ENCODE results near the gene CAPZB. TPM values are rescaled to one million over a fixed set of nuclear protein-coding genes. Genes with fewer than 3 reads are reported as not detected.
A peak's percentile ranks its signal among the peaks of the same experiment; 100 is the strongest.

CAPZB gene
- total RNA-seq, 6 experiments from 2014 or later: 565 to 646 (median 603) TPM

DNA sequence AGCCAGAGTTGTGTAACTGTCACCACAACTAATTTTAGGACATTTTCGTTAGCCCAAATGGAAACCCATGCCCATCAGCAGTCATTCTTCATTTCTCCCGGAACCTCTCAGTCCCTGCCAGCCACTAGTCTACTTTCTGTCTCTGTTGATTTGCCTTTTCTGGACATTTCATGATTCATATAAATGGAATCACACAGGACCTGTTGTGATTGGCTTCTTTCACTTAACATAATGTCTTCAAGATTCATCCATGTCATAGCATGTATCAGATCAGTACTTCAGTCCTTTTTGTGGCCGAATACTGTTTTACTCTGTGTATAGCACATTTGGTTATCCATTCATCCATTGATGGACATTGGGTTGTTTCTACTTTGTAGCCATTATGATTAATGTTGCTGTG is 166.1 kb downstream of the CAPZB start:
- H3K27me3 Mint-ChIP-seq (ENCODE audit: insufficient read depth): peaks cover 11% of the 10 kb centered on the region
- TF ChIP-seq, protein P1, sequence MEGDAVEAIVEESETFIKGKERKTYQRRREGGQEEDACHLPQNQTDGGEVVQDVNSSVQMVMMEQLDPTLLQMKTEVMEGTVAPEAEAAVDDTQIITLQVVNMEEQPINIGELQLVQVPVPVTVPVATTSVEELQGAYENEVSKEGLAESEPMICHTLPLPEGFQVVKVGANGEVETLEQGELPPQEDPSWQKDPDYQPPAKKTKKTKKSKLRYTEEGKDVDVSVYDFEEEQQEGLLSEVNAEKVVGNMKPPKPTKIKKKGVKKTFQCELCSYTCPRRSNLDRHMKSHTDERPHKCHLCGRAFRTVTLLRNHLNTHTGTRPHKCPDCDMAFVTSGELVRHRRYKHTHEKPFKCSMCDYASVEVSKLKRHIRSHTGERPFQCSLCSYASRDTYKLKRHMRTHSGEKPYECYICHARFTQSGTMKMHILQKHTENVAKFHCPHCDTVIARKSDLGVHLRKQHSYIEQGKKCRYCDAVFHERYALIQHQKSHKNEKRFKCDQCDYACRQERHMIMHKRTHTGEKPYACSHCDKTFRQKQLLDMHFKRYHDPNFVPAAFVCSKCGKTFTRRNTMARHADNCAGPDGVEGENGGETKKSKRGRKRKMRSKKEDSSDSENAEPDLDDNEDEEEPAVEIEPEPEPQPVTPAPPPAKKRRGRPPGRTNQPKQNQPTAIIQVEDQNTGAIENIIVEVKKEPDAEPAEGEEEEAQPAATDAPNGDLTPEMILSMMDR (IDR thresholded peaks at IDR 0.05): no peak
- no peak for DNase-seq
- H3K4me3 Mint-ChIP-seq: no peak overlapping the region
- H3K4me1 Mint-ChIP-seq (ENCODE audit: low read depth): peaks cover 22% of the 10 kb centered on the region
- no peak overlapping the region for H3K27ac Mint-ChIP-seq
- no peaks in the 10 kb centered on the region for H3K9me3 Mint-ChIP-seq
- H3K36me3 Mint-ChIP-seq (ENCODE audit: low read depth): peaks cover 13% of the 10 kb centered on the region; the same call in 1 of the 2 replicates

DNA sequence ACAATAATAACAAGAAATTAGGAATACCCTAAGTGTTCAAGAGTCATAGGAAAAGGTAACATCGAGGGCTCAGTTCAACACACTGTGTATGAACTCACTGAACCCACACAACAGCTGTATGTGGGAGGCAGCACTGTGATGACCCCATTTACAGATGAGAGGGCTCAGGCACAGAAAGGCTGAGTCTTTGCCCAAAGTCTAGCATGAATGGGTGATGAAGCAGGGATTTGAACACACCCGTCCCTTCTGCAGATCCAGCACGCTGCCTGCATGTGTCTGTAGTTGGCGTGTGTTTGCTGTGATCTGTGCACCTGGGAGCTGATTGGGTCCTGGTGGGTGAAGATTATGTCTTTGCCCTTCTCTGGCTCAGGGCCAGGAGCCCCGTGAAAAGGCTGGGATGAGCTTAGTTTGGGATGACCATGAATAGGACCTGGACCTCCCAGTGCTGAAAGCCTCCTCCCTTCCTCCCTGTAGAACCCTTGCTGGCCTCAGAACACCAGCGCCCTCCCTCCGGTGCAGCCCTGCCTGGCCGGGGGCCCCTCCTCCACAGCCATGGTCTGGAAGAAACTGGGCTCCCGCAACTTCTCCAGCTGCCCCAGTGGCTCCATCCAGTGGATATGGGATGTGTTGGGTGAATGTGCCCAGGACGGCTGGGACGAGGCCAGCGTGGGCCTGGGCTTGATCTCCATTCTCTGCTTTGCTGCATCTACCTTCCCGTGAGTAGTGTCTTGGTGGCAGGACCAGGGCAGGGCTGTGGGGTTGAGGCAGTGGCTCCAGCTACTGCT is 168.0 kb downstream of the CAPZB start:
- H3K36me3 Mint-ChIP-seq (ENCODE audit: low read depth): peaks cover 13% of the 10 kb centered on the region; the same call in 1 of the 2 replicates
- H3K27me3 Mint-ChIP-seq (ENCODE audit: insufficient read depth): peaks cover 8% of the 10 kb centered on the region
- DNase-seq: no peak
- no peak overlapping the region for H3K4me3 Mint-ChIP-seq
- H3K9me3 Mint-ChIP-seq: no peaks in the 10 kb centered on the region
- H3K4me1 Mint-ChIP-seq (ENCODE audit: low read depth): peaks cover 36% of the 10 kb centered on the region
- no peak overlapping the region for H3K27ac Mint-ChIP-seq
- TF ChIP-seq, protein P1 (IDR thresholded peaks at IDR 0.05): peak; percentile 15; the same call in 1 of the 2 replicates

DNA sequence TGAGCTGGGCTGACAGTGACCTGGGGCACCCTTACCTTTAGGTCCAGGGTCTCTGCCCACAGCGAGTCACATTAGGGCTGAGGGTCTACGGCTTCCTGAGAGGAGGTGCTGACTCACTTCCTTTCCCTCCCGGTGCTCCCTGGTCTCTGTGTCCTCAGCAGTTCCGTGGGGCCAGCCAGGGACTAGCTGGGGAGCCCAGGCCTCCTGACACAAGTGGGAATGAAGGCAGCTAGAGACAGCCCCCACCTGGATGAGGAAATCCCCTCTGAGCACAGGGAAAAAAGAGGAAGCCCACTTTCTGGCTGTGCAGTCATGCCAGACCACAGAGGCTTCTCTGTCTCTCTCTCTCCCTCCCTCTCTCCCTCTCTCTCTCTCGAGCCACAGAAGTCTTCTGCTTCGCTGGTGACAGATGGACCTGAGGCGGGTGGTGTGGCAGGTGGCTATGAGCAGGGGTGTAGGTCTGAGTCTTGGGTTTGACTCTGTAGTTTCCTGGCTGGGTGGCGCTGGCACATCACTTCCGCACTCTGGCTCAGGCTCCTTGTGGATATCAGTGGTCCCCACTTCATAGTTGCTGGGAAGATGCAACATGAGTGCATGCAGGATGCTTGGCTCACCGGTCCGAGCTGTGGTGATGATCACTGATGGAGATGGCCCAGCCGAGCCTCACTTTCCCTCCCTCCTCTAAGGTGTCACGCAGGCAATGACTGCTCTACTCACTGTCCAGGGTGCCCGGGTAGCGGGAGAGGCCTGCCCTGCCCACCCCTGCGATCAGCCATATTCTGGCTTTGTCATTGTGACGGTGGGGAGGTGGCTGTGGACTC is 169.8 kb downstream of the CAPZB start:
- Mint-ChIP-seq H3K36me3 (ENCODE audit: low read depth) (peaks cover 13% of the 10 kb centered on the region; the same call in 1 of the 2 replicates), H3K4me3 (peak overlapping the region; percentile 38; the same call in 1 of the 2 replicates), H3K4me1 (ENCODE audit: low read depth) (peaks cover 44% of the 10 kb centered on the region), H3K27ac (peak overlapping the region; percentile 81), H3K27me3 (ENCODE audit: insufficient read depth) (peaks cover 5% of the 10 kb centered on the region), H3K9me3 (no peaks in the 10 kb centered on the region)
- peak; percentile 27 for DNase-seq
- TF ChIP-seq, protein P1 (IDR thresholded peaks at IDR 0.05): no peak

DNA sequence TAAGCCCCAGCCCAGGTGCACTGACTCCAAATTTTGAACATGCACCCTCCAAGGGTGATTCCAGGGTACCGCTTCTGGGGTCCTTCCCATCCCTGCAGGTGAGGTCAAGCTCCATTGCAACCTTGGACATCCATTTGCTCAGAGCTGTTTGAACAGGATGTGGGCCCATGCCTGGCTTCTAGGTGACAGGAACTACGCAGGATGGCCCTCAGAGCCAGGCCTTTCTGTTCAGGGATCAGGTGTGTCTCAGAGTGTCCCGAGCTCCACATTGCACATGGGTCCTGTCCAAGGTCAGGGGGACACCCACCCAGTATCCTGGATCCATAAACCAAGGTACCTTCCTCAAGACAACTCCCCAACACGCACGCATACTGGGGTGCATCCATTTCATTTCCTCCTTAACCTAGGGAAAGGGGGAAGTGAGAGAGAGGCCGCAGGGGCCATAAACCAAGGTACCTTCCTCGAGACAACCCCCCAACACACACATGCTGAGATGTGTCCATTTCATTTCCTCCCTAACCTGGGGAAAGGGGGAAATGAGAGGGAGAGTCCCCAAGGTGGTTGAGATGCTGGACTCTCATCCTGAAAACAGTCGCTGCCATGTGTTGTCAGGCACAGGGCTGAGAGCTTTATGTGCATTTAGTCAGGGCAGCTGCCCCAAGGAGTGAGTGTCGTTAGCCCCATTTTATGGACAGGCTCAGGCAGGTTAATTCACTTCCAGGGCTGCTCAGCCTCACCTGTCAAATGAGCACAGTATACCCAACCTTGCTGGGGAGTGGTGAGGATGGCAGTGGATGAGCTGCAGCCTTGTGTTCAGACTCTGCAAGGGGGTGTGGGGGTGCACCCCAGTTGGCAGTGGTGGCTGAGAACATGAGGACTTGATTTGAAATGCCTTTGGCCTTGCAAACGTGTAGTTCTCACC is 171.1 kb downstream of the CAPZB start:
- H3K27ac Mint-ChIP-seq: 0 out of 2 replicates have a peak overlapping the region, but pooled peaks have one; percentile 11
- TF ChIP-seq, protein P1 (IDR thresholded peaks at IDR 0.05): no peak
- peaks cover 11% of the 10 kb centered on the region; the same call in 1 of the 2 replicates for H3K36me3 Mint-ChIP-seq (ENCODE audit: low read depth)
- peaks cover 5% of the 10 kb centered on the region for H3K27me3 Mint-ChIP-seq (ENCODE audit: insufficient read depth)
- no peak overlapping the region for H3K4me3 Mint-ChIP-seq
- DNase-seq: no peak
- peaks cover 55% of the 10 kb centered on the region for H3K4me1 Mint-ChIP-seq (ENCODE audit: low read depth)
- H3K9me3 Mint-ChIP-seq: no peaks in the 10 kb centered on the region

DNA sequence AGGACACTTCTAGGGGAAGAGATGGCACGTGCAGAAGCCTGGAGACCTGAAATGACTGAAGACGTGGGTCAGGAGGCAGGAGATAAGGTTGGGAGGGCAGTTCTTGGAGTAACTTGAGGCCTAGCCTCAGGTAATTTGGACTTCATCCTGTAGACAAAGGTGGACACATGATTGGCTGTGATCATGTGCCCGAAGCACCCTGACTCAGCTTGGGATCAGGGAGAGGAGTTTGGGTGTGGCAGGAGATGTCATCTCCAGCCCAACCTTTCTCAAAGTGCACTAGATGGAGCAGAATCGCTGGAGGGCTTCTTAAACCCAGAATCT is 171.7 kb downstream of the CAPZB start:
- peaks cover 5% of the 10 kb centered on the region for H3K27me3 Mint-ChIP-seq (ENCODE audit: insufficient read depth)
- DNase-seq: no peak
- H3K9me3 Mint-ChIP-seq: no peaks in the 10 kb centered on the region
- H3K27ac Mint-ChIP-seq: peak overlapping the region; percentile 44
- H3K4me3 Mint-ChIP-seq: peak overlapping the region; percentile 81
- peaks cover 7% of the 10 kb centered on the region; the same call in 1 of the 2 replicates for H3K36me3 Mint-ChIP-seq (ENCODE audit: low read depth)
- H3K4me1 Mint-ChIP-seq (ENCODE audit: low read depth): peaks cover 57% of the 10 kb centered on the region
- TF ChIP-seq, protein P1 (IDR thresholded peaks at IDR 0.05): no peak

All from HFFc6 (cell line).